ENCODE measurements around the gene GXYLT1. TPM values are rescaled to one million over a fixed set of nuclear protein-coding genes. Genes with fewer than 3 reads are reported as not detected.
"Not testable (repeated sequence)": the region's sequence is repeated elsewhere in the genome, so short reads cannot be mapped to it uniquely, and the experiment has no call there.

The GXYLT1 gene
- total and polyA plus RNA-seq, 9 donors = 3.8 to 15.4 (median 11.7) TPM

- intact Hi-C loops (cut with DNase I) = no loop called here
- H3K27me3 ChIP-seq = no peaks in the 10 kb centered on the region
- H3K9me3 ChIP-seq = no peaks in the 10 kb centered on the region
- no peak overlapping the region for H3K4me3 ChIP-seq
- no peaks in the 10 kb centered on the region for H3K4me1 ChIP-seq (ENCODE audit: insufficient read depth)
- no peak overlapping the region for H3K27ac ChIP-seq
- no peak for TF ChIP-seq EP300 (IDR thresholded peaks at IDR 0.05)
- TF ChIP-seq CTCF (IDR thresholded peaks at IDR 0.05) = no peak
- 77 to 80% (median 78%) methylated on average over 2 of the region's 2 CpGs for WGBS, 3 donors
- H3K36me3 ChIP-seq = no peaks in the 10 kb centered on the region
- DNase-seq = no peak
Observed at GRCh38 chr12:42053456-42053855, 91.2 kb downstream of the GXYLT1 start.

- H3K27me3 ChIP-seq; H3K36me3 ChIP-seq; H3K4me3 ChIP-seq; DNase-seq; intact Hi-C loops (cut with DNase I); H3K4me1 ChIP-seq (ENCODE audit: insufficient read depth); H3K9me3 ChIP-seq; H3K27ac ChIP-seq: not testable (repeated sequence)
- WGBS, 3 donors = 90 to 95% (median 93%) methylated on average over 8 of the region's 8 CpGs
Observed at GRCh38 chr12:42048980-42049379, 95.7 kb downstream of the GXYLT1 start.

GRCh38 chr12:42039577-42039976 lies 105.1 kb downstream of the GXYLT1 start:
- Histone ChIP-seq H3K4me1 (ENCODE audit: insufficient read depth) (no peaks in the 10 kb centered on the region), H3K4me3 (no peak overlapping the region), H3K9me3 (no peaks in the 10 kb centered on the region), H3K36me3 (no peaks in the 10 kb centered on the region), H3K27me3 (no peaks in the 10 kb centered on the region), H3K27ac (no peak overlapping the region)
- DNase-seq = no peak
- no peak for TF ChIP-seq CTCF (IDR thresholded peaks at IDR 0.05)
- TF ChIP-seq POLR2A (IDR thresholded peaks at IDR 0.05) = no peak
- TF ChIP-seq EP300 (IDR thresholded peaks at IDR 0.05) = no peak
- intact Hi-C loops (cut with DNase I) = no loop called here

GRCh38 chr12:42039176-42039575 lies 105.5 kb downstream of the GXYLT1 start:
- intact Hi-C loops (cut with DNase I) = no loop called here
- no peaks in the 10 kb centered on the region for H3K4me1 ChIP-seq (ENCODE audit: insufficient read depth)
- H3K9me3 ChIP-seq = no peaks in the 10 kb centered on the region
- 73 to 81% (median 74%) methylated on average over 5 of the region's 5 CpGs for WGBS, 3 donors
- no peaks in the 10 kb centered on the region for H3K27me3 ChIP-seq
- TF ChIP-seq CTCF (IDR thresholded peaks at IDR 0.05) = no peak
- TF ChIP-seq POLR2A (IDR thresholded peaks at IDR 0.05) = no peak
- no peak for TF ChIP-seq EP300 (IDR thresholded peaks at IDR 0.05)
- H3K27ac ChIP-seq = no peak overlapping the region
- H3K4me3 ChIP-seq = no peak overlapping the region
- no peak for DNase-seq
- no peaks in the 10 kb centered on the region for H3K36me3 ChIP-seq

- intact Hi-C loops (cut with DNase I) = no loop called here
Observed at GRCh38 chr12:42031847-42032564, 112.7 kb downstream of the GXYLT1 start.

More at GRCh38 chr12:42031847-42032564, 112.7 kb downstream of the GXYLT1 start:
- H3K27ac ChIP-seq = no peak overlapping the region
- 87 to 97% (median 92%) methylated on average over 4 of the region's 4 CpGs for WGBS, 3 donors
- no peak for DNase-seq
- no peaks in the 10 kb centered on the region for H3K9me3 ChIP-seq
- TF ChIP-seq CTCF (IDR thresholded peaks at IDR 0.05) (no peak), EP300 (IDR thresholded peaks at IDR 0.05) (no peak), POLR2A (IDR thresholded peaks at IDR 0.05) (no peak)
- no peaks in the 10 kb centered on the region for H3K36me3 ChIP-seq
- H3K4me3 ChIP-seq = no peak overlapping the region
- no peaks in the 10 kb centered on the region for H3K4me1 ChIP-seq (ENCODE audit: insufficient read depth)
- H3K27me3 ChIP-seq = no peaks in the 10 kb centered on the region

Data from ovary (tissue), 9 donors.